NCI-H2107 (cell line): ENCODE measurements around the gene LIN37.

Experiments
- DNase-seq: peaks from one replicate; lab custom pipeline; 2025; lab: John Stamatoyannopoulos, UW

LIN37 gene

DNA sequence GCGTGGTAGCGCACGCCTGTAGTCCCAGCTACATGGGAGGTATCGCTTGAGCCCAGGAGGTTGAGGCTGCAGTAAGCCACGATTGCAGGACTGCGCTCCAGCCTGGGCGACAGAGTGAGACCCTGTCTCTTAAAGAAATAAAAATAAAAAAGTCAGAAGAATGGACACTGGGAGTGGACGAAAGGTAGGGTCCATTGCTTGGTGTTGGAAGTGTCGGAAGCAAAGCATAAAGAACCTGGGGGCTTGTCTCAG is 26.6 kb downstream of the LIN37 start:
- DNase-seq, result no peak

DNA sequence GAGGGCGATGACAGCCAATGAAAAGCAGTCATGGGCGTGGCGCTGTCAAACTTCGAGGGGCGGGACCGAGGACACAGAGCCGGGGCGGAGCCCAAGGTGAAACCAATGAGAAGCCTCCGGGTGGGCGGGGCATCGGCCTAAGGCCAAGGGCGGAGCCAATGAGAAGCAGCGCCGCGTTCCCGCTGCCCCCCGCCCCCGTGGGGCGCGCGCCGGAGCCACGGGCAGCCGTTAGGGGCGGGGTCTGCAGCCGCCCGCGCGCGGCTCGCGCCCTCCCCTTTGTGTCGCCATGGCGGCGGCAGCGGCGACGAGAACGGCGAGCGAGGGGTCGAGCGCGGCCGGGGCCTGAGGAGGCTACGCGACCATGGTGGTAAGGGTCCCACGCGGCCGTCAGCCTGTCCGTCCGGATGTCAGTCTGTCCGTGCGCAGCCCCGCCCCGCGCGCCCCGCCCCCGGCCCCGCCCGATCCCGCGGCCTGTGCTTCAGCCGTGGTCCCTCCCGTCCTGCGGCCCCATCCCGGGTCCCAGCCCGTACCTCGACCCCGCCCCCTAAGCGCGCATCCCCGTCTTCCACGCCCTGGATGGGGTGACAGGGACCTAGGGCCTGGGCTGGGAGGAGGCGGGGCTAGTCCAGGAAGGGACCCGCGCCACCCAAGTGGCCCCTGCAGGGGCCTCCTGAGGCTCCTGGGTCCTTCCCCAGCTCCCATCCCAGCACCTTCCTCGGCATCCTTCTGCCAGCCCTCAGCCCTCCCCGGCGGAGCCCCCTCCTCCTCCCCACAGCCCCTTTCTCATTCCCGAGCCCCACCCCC is 27.1 kb downstream of the LIN37 start, which contains the start of gene ARHGAP33:
Gene ARHGAP33, plus strand, starts transcription at position 267 of the 804 bp plus-strand sequence. Its CDS starts 95 bp downstream, at position 362.
- peak; percentile 99 for DNase-seq

DNA sequence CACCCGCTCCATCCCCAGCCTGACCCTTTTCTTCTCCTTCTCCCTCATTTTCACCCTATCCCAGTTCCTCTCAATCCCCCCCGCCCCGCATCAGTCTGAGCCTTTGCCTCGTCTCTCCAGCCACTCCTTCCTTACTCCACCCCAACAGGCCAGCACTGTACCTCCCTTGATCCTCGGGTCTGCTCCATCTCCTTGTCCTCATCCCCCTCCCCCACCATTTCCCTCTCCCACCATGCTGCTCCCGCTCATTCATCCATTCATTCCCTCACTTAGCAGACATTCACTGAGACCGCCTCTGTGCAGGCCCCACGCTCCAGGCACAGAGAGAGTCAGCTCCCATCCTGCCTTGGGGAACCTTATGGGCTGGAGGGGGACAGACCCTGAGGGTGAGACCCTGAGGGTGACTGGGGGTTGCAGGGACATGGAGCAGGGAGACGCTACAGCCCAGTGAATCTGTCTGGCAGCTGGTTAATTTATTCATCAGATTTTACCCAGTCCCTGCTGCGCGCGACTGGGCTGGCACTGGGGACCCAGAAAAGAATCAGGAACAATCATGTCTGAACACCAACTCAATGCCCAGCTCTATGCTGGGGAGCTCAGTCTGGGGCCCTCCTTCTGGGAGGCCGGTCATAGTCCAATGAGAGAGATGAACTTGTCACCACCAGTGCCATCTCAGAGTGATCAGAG is 27.9 kb downstream of the LIN37 start:
- DNase-seq, result no peak

DNA sequence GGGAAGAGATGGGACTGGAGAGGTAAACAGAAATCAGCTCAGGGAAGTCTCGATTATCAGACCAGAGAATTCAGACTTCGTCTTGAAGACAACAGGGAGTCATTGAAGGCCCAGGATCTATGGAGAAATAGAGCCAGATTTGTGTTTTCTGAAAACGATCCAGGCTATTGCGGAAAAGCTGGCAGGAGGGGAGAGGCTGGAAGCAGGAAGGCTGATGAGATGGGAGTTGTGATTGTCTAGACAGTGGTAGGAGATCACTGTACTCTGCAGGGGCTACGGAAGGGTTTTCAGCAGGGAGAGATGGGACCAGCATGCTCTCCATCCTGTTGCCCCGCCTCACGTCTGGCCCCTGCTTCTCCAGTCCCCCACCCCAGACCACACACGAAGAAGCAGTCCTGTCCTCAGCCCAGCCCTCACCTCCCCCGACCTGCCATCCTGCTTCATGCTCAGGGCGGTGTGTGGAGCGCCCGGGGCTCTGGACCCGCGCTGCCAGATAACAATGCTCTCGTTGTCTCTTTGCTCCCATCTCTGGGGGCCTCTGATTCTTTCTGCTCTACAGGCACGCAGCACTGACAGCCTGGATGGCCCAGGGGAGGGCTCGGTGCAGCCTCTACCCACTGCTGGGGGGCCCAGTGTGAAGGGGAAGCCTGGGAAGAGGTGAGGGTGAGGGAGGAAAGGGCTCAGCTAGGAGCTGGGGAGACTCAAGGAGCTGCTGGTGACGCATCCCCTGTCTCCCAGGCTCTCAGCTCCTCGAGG is 28.9 kb downstream of the LIN37 start:
- no peak for DNase-seq

DNA sequence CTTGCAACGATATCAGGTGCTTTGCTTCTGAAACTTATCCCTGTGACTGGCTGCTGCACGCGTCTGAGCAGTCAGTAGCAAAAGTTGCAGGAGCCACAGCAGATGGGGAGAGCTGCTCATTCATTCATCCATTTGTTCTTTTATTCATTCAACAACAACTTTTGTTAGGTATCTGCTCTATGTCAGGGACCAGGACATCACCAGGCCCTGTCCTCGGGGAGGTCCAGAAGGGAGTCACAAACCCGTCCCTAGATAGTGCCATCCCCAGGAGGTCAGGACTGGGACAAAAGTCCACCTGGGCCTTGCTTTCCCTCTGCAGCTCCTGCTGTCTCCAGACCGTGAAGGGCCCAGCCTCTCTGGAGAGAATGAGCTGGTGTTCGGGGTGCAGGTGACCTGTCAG is 29.6 kb downstream of the LIN37 start:
- DNase-seq, result no peak

DNA sequence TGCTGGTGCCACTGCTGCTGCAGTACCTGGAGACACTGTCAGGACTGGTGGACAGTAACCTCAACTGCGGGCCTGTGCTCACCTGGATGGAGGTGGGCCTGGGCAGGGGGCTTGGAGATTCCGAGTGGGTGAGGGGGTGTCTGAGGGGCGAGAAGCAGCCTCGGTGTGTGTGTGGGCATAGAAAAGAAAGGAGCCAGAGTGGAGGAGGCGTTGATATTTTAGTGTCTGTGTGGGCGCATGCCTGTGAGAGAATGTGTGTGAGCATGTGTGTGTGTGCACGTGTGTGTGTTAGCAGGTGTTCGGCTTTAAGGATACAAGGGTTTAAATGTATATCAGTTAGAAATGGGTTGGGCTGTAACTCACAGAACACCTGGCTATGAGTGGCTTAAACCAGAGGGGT is 30.7 kb downstream of the LIN37 start:
- no peak for DNase-seq

DNA sequence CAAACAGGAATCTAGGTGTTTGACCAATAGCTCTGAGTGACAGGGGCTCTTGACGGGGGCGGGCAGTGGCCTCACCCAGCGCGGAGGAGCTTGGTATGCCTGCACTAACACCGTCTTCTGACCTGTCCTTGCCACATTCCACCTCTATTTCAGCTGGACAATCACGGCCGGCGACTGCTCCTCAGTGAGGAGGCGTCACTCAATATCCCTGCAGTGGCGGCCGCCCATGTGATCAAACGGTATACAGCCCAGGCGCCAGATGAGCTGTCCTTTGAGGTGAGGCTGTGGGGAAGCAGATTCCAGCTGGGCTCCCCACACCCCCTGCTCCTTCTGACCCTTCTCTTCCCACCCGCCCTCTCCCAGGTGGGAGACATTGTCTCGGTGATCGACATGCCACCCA is 31.7 kb downstream of the LIN37 start:
- DNase-seq, result no peak

DNA sequence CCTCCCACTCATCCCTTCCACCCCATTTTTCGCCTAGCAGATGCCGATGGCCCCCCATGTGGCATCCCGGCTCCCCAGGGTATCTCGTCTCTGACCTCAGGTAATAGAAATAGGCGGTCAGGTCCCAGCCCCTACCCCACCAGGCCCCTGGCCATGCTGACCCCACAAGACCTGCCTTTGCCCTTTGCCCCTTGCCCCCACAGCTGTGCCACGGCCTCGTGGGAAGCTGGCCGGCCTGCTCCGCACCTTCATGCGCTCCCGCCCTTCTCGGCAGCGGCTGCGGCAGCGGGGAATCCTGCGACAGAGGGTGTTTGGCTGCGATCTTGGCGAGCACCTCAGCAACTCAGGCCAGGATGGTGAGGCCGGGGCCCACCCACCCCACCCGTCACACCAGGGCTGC is 32.3 kb downstream of the LIN37 start:
- DNase-seq, result no peak

DNA sequence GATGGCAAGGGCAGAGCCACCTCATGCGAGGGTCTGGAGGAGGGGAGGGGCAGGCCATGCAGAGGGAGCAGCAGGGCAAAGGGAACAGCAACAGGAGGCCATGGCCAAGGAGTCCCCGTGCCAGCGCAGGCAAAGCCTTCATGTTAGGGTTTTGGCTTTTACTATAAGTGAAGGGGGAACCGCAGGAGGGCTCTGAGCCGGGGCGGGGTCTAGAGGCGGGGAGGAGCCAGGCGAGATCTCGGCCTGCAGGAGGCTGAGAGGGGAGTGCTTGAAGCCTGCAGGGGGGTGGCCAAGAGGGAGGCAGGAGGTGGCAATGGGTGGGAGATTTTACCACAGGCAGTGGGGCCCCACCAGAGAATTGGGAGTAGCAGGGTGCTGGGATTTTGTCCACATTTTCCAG is 33.3 kb downstream of the LIN37 start:
- DNase-seq, result no peak

DNA sequence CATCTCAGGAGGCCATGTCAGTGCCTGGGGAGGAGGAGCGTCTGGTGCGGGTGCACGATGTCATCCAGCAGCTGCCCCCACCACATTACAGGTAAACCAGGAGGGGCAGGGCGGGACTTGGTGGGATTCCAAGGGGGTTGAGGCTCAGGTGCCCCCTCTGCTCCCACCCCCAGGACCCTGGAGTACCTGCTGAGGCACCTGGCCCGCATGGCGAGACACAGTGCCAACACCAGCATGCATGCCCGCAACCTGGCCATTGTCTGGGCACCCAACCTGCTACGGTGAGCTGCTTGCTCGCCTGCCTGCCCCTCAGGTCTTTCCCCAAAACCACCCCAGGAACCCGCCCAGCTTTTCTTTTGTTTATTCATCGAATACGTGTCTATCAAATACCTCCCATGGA is 34.2 kb downstream of the LIN37 start:
- DNase-seq, result no peak

DNA sequence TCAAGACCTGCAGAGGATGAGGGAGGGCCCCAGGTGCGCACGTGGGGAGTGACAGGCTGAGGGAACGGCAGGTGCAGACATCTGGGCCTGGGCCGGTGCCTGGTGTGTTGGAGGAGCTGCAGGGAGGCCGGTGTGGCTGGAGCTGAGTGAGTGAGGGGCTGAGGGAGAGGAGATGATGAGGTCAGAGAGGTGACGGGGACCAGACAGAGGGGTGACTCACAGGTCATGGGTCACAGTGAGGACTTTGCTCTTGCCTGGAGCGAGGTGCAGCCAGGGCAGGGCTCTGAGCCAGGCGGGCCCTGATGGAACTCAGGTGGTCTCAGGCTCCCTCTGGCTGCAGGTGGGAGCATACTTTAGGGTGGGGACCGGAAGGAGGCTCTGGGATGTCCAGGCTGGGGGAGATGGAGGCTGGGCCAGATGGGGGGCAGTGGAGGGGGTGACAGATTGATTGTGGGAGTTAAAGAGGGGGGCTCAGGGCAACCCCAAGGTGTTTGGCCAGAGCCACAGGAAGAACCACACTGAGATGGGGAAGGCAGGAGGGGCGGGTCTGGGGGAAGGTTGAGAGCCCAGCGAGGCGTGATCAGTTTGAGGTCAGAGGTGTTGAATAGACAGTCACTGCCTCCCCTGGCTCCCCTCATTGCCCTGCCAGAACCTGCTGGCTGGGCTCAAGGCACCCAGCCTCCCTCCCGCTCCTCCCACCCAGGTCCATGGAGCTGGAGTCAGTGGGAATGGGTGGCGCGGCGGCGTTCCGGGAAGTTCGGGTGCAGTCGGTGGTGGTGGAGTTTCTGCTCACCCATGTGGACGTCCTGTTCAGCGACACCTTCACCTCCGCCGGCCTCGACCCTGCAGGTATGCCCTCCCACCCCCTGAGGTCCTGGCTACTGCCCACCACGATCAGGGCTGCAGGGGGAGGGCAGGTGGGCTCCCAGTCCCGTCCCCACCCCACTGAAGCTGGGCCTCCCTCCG is 35.4 kb downstream of the LIN37 start:
- no peak for DNase-seq

DNA sequence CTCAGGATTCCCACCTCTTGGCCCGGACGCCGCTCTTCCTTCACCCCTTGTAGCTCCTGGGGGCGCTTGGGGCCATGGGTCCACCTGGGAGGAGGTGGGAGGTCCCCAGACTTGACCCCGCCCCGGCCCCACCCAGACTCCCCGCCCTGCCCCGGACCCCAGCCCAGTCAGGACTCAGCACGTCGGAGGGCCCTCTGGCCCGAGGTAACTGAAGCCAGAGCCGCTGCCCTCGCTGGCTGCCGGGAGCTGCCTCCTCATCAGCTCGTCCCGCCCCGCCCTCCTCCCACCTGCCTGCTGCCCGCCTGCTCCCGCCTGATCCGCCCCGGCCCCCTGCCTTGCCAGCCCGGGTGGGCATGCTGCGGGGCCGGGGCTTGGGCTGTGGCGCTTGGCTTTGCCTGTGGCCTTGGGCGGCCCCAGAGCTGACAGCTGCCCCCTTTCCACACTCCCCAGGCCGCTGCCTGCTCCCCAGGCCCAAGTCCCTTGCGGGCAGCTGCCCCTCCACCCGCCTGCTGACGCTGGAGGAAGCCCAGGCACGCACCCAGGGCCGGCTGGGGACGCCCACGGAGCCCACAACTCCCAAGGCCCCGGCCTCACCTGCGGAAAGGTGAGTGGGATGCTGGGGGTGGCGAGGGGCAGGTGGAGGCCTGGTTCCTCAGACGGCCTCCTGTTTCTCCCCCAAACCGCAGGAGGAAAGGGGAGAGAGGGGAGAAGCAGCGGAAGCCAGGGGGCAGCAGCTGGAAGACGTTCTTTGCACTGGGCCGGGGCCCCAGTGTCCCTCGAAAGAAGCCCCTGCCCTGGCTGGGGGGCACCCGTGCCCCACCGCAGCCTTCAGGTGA is 36.3 kb downstream of the LIN37 start:
- no peak for DNase-seq

DNA sequence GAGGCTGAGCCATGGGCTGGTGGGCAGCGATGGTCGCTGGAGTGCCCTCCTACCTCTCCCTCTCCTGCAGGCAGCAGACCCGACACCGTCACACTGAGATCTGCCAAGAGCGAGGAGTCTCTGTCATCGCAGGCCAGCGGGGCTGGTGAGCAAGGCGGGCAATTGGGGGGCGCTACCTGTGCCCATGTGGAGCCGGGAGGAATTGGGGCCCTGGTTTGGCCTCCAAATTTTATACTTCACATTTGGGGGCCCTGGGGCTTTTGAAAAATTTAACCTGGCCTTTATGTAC is 36.9 kb downstream of the LIN37 start:
- no peak for DNase-seq

DNA sequence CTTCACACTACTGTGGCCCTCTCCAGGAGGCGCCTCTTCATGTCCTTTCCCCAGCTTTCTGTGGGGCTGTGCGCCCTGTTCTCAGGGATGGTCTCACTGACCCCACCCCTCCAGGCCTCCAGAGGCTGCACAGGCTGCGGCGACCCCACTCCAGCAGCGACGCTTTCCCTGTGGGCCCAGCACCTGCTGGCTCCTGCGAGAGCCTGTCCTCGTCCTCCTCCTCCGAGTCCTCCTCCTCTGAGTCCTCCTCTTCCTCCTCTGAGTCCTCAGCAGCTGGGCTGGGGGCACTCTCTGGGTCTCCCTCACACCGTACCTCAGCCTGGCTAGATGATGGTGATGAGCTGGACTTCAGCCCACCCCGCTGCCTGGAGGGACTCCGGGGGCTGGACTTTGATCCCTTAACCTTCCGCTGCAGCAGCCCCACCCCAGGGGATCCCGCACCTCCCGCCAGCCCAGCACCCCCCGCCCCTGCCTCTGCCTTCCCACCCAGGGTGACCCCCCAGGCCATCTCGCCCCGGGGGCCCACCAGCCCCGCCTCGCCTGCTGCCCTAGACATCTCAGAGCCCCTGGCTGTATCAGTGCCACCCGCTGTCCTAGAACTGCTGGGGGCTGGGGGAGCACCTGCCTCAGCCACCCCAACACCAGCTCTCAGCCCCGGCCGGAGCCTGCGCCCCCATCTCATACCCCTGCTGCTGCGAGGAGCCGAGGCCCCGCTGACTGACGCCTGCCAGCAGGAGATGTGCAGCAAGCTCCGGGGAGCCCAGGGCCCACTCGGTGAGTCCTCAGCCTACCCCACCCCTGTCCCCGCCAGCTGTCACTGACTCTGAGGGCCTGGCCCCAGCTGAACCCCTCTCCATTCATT is 38.2 kb downstream of the LIN37 start:
- no peak for DNase-seq

DNA sequence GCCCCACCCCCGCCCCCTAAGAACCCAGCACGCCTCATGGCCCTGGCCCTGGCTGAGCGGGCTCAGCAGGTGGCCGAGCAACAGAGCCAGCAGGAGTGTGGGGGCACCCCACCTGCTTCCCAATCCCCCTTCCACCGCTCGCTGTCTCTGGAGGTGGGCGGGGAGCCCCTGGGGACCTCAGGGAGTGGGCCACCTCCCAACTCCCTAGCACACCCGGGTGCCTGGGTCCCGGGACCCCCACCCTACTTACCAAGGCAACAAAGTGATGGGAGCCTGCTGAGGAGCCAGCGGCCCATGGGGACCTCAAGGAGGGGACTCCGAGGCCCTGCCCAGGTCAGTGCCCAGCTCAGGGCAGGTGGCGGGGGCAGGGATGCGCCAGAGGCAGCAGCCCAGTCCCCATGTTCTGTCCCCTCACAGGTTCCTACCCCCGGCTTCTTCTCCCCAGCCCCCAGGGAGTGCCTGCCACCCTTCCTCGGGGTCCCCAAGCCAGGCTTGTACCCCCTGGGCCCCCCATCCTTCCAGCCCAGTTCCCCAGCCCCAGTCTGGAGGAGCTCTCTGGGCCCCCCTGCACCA is 38.9 kb downstream of the LIN37 start:
- no peak for DNase-seq

DNA sequence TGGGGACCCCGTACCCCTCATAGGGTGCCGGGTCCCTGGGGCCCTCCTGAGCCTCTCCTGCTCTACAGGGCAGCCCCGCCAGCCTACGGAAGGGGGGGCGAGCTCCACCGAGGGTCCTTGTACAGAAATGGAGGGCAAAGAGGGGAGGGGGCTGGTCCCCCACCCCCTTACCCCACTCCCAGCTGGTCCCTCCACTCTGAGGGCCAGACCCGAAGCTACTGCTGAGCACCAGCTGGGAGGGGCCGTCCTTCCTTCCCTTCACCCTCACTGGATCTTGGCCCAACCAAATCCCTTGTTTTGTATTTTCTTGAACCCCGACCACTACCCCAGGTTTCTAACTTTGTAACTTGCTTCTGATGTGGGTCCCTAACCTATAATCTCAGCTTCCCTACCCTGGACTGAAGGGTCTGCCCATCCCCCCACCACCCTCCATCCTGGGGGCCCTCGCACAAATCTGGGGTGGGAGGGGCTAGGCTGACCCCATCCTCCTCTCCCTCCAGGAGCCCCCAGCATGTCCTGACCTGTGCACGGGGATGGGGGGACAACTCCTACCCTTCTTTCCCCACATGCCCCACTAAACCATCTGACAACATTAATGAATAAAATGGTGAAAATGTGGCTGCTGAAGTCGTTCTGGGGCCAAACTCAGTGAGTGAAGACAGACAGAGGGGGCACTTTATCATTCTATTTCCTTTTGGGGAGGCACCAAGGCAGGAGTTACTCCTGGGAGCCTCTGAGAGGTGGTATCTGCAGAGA is 40.0 kb downstream of the LIN37 start:
- no peak for DNase-seq

DNA sequence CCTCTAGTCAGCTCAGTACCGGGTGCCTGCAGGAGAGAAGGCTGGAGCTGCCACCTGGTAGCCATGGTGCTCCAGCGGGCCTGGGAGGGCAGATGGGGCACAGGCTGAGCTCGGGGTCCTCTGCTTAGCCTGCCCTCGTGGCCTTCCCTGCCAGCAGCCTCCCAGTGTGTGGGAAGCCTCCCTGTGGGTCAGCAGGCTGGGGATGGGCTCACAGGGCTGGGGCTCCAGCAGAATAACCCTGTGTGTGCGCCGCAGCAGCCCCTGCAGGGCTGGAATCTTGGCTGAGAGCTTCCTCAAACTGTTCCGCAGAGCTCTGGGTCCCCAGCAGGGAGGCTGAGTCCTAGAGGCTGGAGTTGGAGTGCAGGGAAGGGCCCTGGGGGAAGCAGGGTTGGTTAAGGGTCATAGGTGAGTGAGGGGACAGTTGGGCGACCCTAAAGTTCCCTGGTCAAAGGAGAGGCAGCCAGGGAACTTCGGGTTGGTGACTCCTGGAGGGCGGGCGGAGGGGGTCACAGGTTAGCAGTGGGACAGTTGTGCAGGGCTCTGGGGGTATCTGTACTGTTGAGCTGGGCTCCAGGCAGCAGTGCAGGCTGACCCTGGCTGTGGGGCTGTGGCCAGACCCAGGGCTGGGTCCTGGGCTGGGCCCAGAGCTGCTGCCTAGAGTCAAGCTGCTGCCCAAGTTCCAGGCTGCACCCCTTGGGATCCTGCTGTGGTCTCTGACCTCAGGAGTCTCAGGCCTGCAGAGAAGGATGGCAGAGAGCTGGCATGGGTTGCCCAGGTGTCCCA is 41.0 kb downstream of the LIN37 start:
- DNase-seq, result no peak
